Chondrocyte (in vitro differentiated cells): ENCODE data around the gene PTPRN2. TPM values are rescaled to one million over a fixed set of nuclear protein-coding genes. Genes with fewer than 3 reads are reported as not detected.

Experiments
- DNase-seq: peaks from one replicate; pipeline ENCODE4 v3.0.0; 2021; ENCODE audit warnings: mixed read lengths, low spot score
- H3K27ac Mint-ChIP-seq: one replicate; pipeline ENCODE4 v1.8.0; 2021; ENCODE audit warnings: mild to moderate bottlenecking, moderate library complexity, mixed read lengths; ENCODE audit not compliant: unreplicated experiment
- H3K27me3 Mint-ChIP-seq: 2 replicates; pipeline ENCODE4 v1.8.0; 2021; ENCODE audit warnings: low read depth, mixed read lengths
- H3K36me3 Mint-ChIP-seq: 2 replicates; pipeline ENCODE4 v1.8.0; 2021; ENCODE audit warnings: low read depth, mixed read lengths
- H3K4me1 Mint-ChIP-seq: 2 replicates; pipeline ENCODE4 v1.8.0; 2021; ENCODE audit warnings: low read depth, mild to moderate bottlenecking, mixed read lengths
- H3K4me3 Mint-ChIP-seq: one replicate; pipeline ENCODE4 v1.8.0; 2021; ENCODE audit warnings: mild to moderate bottlenecking, moderate library complexity, mixed read lengths; ENCODE audit not compliant: unreplicated experiment
- H3K9me3 Mint-ChIP-seq: 2 replicates; pipeline ENCODE4 v1.8.0; 2021; ENCODE audit warnings: low read depth, mixed read lengths
- total RNA-seq: library from RNA; stranded (reverse); gene quantifications from 3 replicates; pipeline ENCODE4 v1.2.1, GENCODE V29; 2021
- TF ChIP-seq, protein P1 (sequence below): fragments of 200-600 bp; sonication (generic); IDR thresholded peaks from 2 replicates; pipeline ENCODE4 v1.5.0; 2021; ENCODE audit warnings: antibody characterized with exemption, mild to moderate bottlenecking, moderate library complexity

PTPRN2 gene
- total RNA-seq, 1 donor from 2014 or later, result 0.30 TPM

DNA sequence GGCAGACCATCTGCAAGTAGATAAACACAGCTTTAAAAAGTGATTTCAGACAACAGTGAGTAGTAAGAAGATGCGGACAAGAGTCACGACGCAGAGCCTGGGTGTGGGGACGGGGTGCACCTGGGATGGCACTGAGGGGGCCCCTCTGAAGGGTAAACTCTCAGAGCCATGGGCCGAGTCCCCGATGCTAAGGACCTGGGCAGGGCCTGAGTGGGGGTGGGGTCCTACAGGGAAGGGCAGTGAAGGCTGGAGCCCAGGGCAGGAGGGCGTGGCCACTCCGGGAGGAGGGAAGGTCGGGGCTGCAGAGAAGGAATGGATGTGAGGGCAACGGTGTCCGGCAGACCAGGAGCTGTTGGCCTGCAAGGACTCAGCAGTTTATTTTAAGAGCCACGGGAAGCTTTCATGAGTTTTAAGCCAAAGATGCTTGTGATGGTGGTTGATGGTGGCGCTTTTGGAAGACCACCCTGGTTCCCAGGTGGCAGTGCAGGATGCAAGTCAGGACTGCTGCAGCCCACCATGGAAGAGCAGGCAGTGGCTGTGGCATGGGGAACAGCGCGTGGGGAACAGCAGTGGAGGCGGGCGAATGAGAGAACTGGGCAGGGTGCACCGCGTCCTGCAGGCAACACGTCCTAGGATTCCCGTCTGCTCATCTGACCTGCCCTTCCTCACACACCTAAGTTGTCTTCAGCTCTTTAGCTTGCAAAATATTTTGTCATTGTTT is 954.0 kb downstream of the PTPRN2 start:
- Mint-ChIP-seq H3K27ac (no peak overlapping the region), H3K4me1 (no peaks in the 10 kb centered on the region), H3K27me3 (peaks cover 16% of the 10 kb centered on the region), H3K9me3 (no peaks in the 10 kb centered on the region), H3K4me3 (no peak overlapping the region), H3K36me3 (no peaks in the 10 kb centered on the region)
- TF ChIP-seq, protein P1, sequence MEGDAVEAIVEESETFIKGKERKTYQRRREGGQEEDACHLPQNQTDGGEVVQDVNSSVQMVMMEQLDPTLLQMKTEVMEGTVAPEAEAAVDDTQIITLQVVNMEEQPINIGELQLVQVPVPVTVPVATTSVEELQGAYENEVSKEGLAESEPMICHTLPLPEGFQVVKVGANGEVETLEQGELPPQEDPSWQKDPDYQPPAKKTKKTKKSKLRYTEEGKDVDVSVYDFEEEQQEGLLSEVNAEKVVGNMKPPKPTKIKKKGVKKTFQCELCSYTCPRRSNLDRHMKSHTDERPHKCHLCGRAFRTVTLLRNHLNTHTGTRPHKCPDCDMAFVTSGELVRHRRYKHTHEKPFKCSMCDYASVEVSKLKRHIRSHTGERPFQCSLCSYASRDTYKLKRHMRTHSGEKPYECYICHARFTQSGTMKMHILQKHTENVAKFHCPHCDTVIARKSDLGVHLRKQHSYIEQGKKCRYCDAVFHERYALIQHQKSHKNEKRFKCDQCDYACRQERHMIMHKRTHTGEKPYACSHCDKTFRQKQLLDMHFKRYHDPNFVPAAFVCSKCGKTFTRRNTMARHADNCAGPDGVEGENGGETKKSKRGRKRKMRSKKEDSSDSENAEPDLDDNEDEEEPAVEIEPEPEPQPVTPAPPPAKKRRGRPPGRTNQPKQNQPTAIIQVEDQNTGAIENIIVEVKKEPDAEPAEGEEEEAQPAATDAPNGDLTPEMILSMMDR, result no peak
- no peak for DNase-seq

DNA sequence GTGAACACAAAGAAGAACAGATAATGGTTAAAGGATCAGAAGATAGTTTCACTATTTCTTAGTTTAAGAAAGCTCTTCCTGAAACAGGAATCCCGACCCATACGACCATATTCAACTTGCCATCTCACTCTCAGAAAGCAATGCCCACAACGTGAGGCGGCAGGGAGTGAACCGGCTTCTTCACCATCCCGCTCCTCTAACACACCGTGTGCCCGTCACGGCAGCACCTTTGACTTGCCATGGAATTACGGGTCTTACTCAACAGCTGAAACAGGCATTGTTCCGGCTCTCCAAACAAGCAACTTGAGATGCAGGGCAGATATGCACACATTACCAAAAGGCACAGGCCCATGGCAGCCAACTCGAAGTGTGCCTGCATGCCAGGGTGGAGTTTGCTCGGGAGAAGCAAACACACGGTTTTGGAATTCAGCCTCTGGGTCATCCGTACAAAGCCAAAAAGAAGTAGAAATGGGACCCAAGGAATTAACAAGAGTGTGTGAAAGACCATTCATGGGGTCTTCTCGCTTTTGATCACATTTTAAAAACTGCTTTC is 957.2 kb downstream of the PTPRN2 start:
- TF ChIP-seq, protein P1, result no peak
- Mint-ChIP-seq H3K4me3 (no peak overlapping the region), H3K27me3 (peaks cover 15% of the 10 kb centered on the region), H3K36me3 (no peaks in the 10 kb centered on the region), H3K9me3 (no peaks in the 10 kb centered on the region), H3K27ac (no peak overlapping the region), H3K4me1 (no peaks in the 10 kb centered on the region)
- DNase-seq, result no peak

DNA sequence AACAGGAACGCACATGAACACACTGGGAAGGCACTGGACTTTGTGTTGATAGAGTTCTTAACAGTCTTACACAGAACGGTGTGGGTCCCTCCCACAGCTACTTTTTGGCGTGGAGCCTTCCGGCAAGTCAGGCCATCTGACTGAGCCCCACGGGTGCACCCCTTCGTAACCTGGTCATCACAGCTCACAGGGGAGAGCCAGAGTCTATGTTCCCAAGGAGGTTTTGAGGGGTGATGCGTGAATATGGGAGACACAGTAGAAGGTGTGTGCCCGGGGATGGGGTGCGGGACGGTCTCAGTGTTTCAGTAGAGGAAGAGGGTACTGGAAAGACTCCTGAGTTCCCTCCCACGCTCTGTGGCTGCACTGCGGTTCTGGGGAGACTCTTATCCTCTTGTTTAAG is 959.2 kb downstream of the PTPRN2 start:
- Mint-ChIP-seq H3K9me3 (no peaks in the 10 kb centered on the region), H3K27me3 (peaks cover 18% of the 10 kb centered on the region), H3K27ac (no peak overlapping the region), H3K4me1 (no peaks in the 10 kb centered on the region), H3K36me3 (no peaks in the 10 kb centered on the region), H3K4me3 (no peak overlapping the region)
- no peak for DNase-seq
- TF ChIP-seq, protein P1, result no peak

DNA sequence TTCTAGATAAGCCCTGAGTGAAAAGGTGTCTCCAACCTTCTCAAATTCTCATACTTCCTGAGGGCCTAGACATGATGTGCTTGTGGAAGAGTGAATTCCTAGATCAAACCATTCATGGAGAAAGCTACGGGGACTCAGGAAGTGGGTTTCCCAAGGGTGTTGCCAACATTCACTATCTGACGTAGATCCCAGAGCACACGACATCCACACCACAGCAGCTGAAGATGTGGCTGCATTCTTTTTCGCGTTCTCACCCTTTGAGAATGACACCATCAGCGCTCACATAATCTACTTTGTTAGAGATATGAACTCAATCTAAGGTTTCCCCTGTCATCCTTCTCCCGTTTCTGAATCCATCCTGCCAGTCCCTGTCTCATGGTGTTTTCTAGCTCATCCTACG is 960.0 kb downstream of the PTPRN2 start:
- Mint-ChIP-seq H3K27ac (no peak overlapping the region), H3K4me3 (no peak overlapping the region), H3K36me3 (no peaks in the 10 kb centered on the region), H3K27me3 (peaks cover 17% of the 10 kb centered on the region), H3K9me3 (no peaks in the 10 kb centered on the region), H3K4me1 (no peaks in the 10 kb centered on the region)
- no peak for DNase-seq
- TF ChIP-seq, protein P1, result no peak

DNA sequence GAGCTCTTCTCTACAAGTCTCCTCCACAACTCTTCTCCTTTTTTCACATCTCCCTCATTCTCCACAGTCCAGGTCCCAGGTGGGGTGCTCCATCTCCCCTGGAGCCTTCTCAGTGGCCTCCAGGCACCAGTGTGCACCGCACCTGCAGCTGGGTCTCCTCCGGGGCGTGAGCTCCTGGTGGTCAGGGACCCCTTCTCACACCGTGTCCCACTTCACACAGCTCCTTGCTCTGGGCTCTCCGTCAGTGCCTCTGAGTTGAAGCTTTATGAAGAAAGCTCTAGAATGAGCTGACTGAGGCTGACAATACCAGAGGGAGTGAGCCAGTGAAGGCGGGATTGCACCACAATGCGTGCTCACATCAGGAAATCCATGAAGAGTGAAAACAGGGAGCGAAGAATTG is 960.6 kb downstream of the PTPRN2 start:
- no peak for DNase-seq
- H3K4me1 Mint-ChIP-seq, result no peaks in the 10 kb centered on the region

More for the DNA sequence above, 960.6 kb downstream of the PTPRN2 start:
- Mint-ChIP-seq H3K4me3 (no peak overlapping the region), H3K9me3 (no peaks in the 10 kb centered on the region), H3K27me3 (peaks cover 17% of the 10 kb centered on the region), H3K36me3 (no peaks in the 10 kb centered on the region), H3K27ac (no peak overlapping the region)
- TF ChIP-seq, protein P1, result no peak
